Measurements from ENCODE around the gene BRPF1.

GRCh38 chr3:9721700-9722060 is 9.9 kb upstream of the BRPF1 start:
- TF ChIP-seq CTCF (IDR thresholded peaks at IDR 0.05), result no peak
- TF ChIP-seq POLR2AphosphoS5 (IDR thresholded peaks at IDR 0.05), result no peak
- TF ChIP-seq POLR2A (IDR thresholded peaks at IDR 0.05), result no peak
- no peak for TF ChIP-seq EP300 (IDR thresholded peaks at IDR 0.05; ENCODE audit: low read depth)

Measured in transverse colon (tissue), 4 donors.